ENCODE results near the gene GPRIN1.
A peak's percentile ranks its signal among the peaks of the same experiment; 100 is the strongest.

The GPRIN1 gene

GRCh38 chr5:176609724-176610434, at the start of gene GPRIN1:
Gene GPRIN1 (minus strand): TSS chr5:176610156. CDS start chr5:176599834, 10,322 bp downstream.
- DNase-seq = peak; percentile 68

- DNase-seq = no peak
Observed at GRCh38 chr5:176659512-176659839, 49.5 kb upstream of the GPRIN1 start.

DNA sequence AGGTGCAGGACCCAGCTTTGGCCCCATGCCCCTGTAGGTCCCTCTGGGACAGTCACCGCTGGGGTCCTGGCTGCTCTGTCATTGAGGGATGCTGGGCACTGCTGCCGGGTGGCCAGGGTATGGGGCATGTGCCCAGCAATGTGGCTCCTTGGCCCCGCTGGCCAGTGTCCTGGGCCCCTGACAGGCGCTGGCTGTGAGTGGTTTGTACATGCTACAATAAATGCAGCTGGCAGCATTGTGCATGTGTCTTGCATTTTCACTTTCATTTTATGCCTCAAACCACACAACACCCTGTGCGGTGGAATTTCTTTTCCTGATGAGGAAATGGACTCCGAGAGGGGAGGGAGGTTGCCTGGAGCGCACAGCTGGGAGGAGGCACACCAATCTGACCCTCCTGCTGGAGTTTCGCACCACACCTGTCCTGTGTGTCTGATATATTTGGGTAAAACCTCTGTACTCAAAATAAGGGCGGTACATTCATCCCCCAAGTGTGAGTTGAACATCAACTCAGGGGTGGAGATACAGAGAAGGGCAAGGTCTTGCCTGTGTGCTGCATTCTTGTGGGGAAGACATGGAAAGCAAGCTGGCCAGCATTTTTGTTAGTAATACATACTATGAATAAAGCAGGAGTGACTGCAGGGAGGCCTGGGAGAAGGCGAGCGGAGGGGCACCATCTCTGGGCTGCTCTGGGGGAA, 49.0 kb upstream of the GPRIN1 start:
- DNase-seq = no peak

GRCh38 chr5:176658007-176658599, 48.1 kb upstream of the GPRIN1 start:
- peak; percentile 79 for DNase-seq

- no peak for DNase-seq
Observed at GRCh38 chr5:176656467-176656990, 46.6 kb upstream of the GPRIN1 start.

- no peak for DNase-seq
Observed at GRCh38 chr5:176654856-176655255, 44.9 kb upstream of the GPRIN1 start.

DNA sequence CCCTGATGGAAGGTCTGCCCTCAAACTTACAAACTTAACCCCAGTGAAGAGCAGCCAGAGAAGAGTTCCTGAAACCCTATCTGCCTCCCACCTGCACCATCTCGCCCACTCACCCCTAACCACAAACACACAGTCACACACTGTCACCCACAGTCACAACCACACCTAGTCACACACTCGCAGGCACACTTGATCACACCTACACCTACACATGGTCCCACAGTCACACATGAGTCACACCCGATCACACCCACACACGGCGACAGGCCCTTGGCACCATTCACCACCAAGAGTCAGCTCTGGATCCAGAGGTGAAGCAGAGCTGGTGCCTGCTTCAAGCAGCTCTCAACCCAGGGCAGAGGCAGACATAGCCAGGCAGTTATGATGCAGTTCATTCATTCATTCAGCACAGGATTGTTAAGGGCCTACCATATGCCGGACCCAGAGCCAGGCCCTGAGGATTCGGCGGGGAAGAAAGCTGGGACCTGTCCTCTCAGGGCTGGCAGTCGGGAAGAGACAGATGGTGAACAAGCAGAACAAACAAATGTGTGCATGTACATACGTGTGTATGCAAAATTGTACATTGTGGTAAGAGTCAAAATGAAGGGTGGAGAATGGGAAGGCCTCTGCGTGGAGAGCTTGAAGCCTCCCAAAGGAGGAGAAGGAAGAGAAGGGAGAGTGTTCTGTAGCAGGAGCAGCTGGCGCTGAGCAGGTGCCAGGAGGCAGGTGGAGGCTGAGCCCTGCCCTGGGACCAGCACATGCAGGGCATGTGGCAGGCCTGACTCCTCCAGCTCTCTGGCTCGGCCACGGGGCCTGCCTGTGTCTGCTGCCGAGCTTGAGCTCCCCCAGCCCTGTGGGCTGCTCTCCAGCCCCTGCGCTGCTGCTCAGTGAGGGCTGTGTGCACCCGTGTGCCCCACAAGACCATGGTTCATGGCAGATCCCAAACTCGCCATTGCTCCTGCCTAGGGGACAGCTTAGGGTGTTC, 43.7 kb upstream of the GPRIN1 start:
- no peak for DNase-seq

GRCh38 chr5:176652136-176652535, 42.2 kb upstream of the GPRIN1 start:
- DNase-seq = no peak

DNA sequence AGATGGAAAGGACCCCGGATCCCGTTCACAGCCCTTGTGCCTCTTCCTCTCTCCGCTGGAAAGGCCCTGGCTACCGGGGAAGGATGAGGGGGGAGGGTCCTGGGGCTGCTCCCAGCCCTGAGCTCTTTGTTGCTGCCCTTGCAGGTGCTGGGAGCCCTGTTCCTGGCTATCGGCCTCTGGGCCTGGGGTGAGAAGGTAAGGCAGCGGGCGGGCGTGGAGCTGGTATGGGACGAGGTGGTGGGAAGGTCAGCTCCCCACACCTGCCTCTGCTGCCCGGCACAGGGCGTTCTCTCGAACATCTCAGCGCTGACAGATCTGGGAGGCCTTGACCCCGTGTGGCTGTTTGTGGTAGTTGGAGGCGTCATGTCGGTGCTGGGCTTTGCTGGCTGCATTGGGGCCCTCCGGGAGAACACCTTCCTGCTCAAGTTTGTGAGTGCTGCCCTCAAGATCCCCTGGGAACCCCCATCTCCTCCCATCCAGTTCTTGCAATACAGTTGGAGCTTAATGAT, 41.6 kb upstream of the GPRIN1 start:
- no peak for DNase-seq

DNA sequence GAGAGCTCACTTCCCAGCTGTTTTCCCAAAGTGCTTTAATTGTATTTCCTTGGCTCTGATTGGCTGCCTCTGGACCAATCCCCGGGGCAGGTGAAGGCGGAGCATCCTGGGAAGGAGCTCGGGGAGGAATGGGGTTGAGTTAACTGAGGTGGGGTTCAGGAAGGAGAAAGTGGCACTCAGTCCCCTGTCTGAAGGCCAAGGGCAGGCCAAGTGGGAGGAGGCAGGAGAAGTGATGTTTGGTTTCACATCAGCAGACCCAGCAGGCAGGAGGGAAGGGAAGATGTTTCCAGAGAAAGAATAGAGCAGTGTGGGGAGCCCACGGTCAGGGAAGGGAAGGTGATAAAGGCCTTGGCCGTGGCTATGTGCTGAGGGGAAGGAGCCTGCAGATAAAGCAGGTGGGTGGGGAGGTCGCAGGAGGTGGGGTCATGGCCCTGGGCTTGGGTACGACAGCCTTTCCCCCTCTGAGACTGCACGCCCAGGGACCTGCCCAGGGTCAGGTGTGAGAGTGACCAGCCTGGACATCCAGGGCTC, 40.5 kb upstream of the GPRIN1 start:
- no peak for DNase-seq

GRCh38 chr5:176648474-176649194, 38.7 kb upstream of the GPRIN1 start:
- no peak for DNase-seq

DNA sequence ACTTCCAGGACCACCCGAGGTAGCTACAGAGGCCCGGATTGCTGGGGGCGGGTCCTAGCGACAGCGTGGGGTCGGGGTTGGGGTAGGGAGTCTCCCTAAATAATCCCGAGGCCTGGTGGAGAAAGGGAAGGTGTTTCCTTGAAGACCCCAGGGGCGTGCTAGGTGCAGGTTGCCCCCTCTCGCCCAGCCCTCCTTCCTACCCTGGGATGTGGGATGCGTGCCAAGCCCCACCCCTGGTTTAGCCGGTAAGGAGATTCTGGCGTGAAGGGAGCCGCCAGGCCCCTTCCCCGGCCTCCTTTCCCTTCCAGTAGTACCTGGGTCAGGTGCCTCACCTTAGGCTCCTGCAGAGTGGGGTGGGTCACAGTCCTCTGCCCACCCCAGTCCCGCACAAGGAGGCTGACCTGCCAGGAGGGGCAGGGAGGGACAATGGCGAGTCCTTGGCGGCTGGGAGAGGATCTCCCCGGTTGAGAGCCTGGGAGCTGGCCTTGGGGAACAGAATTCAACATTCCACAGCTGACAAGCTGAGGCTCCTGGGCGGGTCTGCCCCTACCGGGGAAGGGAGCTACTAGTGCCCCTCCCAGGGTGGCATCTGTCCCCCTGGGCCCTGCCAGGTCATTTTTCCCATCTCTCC, 38.0 kb upstream of the GPRIN1 start:
- peak; percentile 61 for DNase-seq

DNA sequence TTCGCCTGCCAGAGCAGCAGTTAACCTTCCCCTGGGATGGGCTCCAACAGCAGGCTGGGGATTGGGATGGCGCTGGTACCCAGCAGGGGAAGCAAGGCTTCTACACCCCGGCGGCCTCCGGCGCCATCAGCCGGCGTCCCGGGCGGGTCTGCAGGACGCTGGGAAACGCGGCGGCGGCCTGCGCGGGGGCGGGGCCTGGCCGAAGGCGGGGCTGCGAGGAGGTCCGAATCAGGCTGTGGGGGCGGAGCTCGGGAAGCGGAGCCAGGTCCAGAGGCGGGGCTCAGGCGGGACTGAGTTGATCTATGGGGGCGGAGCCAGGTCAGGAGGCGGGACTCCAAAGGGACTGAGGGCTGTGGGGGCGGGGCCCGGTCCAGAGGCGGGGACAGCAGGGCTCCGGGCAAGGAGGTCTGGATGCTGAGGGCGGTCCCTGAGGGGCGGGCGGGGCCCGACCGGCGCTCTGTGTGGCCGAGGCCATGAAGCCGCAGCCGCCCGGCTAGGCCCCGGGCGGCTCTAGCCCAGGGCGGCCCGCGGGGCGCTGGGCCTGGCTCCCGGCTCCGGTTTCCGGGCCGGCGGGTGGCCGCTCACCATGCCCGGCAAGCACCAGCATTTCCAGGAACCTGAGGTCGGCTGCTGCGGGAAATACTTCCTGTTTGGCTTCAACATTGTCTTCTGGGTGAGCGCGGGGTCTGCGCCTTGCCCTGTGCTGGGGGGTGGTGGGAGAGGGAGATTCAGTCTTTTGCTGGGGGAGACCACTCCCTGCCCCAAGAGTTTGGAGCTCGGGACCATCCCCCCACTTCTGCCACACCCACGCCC, 37.3 kb upstream of the GPRIN1 start, which contains the start of gene TSPAN17:
Gene TSPAN17, plus strand, starts transcription at position 455 of the 813 bp plus-strand sequence. Its CDS starts 132 bp downstream, at position 587.
- DNase-seq = peak; percentile 100

- DNase-seq = no peak
Observed at GRCh38 chr5:176646707-176647029, 36.7 kb upstream of the GPRIN1 start.

DNA sequence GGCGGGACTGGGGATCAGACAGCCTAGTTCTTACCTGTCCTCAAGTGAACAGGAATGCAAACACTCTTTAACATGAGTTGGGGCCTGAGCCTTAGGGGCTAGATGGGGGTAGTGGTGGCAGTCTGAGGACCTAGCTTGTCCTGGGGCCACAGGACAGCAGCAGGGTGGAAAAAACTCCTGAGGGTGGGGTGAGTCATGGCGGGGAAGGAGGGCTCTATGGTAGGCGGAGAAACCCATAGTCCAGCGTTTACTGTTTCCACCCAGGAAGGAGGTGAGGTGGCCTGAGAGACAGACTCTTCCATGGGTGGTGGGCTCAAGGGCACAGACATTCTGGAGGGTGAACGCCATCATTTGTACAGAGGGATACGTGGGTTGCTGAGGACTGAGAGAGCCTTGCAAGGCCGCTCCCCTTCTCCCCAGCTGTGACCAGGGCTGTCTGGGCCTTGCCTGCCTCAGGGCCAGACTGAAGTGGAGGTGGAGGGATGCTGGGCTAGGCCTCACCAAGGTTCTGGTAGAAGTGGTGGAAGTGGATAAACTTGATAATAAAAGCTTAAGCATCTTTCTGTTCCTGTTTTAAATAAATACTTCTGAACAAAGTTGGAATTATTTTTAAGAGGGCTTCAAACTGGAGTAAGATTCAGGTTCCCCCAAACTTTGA, 36.2 kb upstream of the GPRIN1 start:
- no peak for DNase-seq

- no peak for DNase-seq
Observed at GRCh38 chr5:176644878-176645670, 35.1 kb upstream of the GPRIN1 start.

DNA sequence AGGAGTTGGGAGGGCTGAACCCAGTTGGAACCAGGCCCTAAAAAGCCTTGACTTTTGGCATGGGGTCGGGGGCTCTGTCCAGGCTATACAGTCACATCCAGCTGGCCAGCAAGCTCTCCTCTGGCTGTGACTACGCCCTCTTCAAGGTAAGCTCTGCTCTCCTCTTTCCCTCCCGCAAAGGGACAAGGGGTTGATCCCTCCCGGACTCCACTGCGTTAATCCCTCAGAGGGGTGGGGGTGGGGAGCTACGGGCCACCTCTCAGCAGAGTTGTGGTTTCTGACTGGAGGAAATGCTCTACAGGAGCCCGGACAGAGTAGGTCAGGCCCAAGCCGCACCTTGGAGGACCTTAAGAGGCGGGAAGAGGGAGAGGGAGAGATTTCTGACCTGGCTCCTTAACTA, 34.3 kb upstream of the GPRIN1 start:
- peak; percentile 17 for DNase-seq

- peak; percentile 22 for DNase-seq
Observed at GRCh38 chr5:176643491-176644219, 33.7 kb upstream of the GPRIN1 start.
